GM23248 (cell line): ENCODE data around the gene RER1. TPM values are rescaled to one million over a fixed set of nuclear protein-coding genes. Genes with fewer than 3 reads are reported as not detected.

ENCODE experiments used
- DNase-seq: peaks from one replicate; pipeline ENCODE4 v3.0.0-alpha.2; 2015
- H2AFZ ChIP-seq: fragments of 200-600 bp; sonication (generic); 2 replicates; pipeline ENCODE4 v1.6.1; 2016; ENCODE audit warnings: antibody characterized with exemption
- H3F3A ChIP-seq: fragments of 200-600 bp; sonication (generic); 2 replicates; pipeline ENCODE4 v1.6.1; 2016; ENCODE audit warnings: mild to moderate bottlenecking, antibody characterized with exemption, mixed run types; ENCODE audit not compliant: insufficient read depth
- H3K27ac ChIP-seq: fragments of 200-600 bp; sonication (generic); 2 replicates; pipeline ENCODE4 v1.5.1; 2016; ENCODE audit warnings: mild to moderate bottlenecking
- H3K27me3 ChIP-seq: fragments of 200-600 bp; sonication (generic); replicated peaks from 2 replicates; pipeline ENCODE4 v1.6.1; 2016; ENCODE audit warnings: mild to moderate bottlenecking; ENCODE audit not compliant: insufficient read depth
- H3K36me3 ChIP-seq: fragments of 200-600 bp; sonication (generic); 2 replicates; pipeline ENCODE4 v1.6.1; 2016; ENCODE audit warnings: low read depth, mild to moderate bottlenecking
- H3K4me1 ChIP-seq: fragments of 200-600 bp; sonication (generic); 2 replicates; pipeline ENCODE4 v1.6.1; 2016; ENCODE audit warnings: mild to moderate bottlenecking; ENCODE audit not compliant: insufficient read depth
- H3K4me2 ChIP-seq: fragments of 200-600 bp; sonication (generic); one replicate; pipeline ENCODE4 v1.6.1; 2016; ENCODE audit warnings: mild to moderate bottlenecking; ENCODE audit not compliant: unreplicated experiment
- H3K4me3 ChIP-seq: fragments of 200-600 bp; sonication (generic); 2 replicates; pipeline ENCODE4 v1.5.1; 2016; ENCODE audit warnings: mild to moderate bottlenecking
- H3K79me2 ChIP-seq: fragments of 200-600 bp; sonication (generic); 2 replicates; pipeline ENCODE4 v1.6.1; 2016; ENCODE audit warnings: mild to moderate bottlenecking; ENCODE audit not compliant: insufficient read depth
- H3K9ac ChIP-seq: fragments of 200-600 bp; sonication (generic); 2 replicates; pipeline ENCODE4 v1.6.1; 2016; ENCODE audit warnings: mild to moderate bottlenecking
- H3K9me2 ChIP-seq: fragments of 200-600 bp; sonication (generic); 2 replicates; pipeline ENCODE4 v1.6.1; 2016; ENCODE audit warnings: mixed run types, mild to moderate bottlenecking, moderate library complexity; ENCODE audit not compliant: insufficient read depth
- H3K9me3 ChIP-seq: fragments of 200-600 bp; sonication (generic); one replicate; pipeline ENCODE4 v1.6.1; 2017; ENCODE audit warnings: low read depth
- H4K20me1 ChIP-seq: fragments of 200-600 bp; sonication (generic); 2 replicates; pipeline ENCODE4 v1.6.0; 2016; ENCODE audit not compliant: insufficient read depth
- EZH2 ChIP-seq: fragments of 200-600 bp; sonication (generic); IDR thresholded peaks from 2 replicates; pipeline ENCODE4 v1.6.1; 2018; ENCODE audit warnings: antibody characterized with exemption, mild to moderate bottlenecking; ENCODE audit not compliant: insufficient read depth, poor library complexity, severe bottlenecking
- EZH2phosphoT487 ChIP-seq: fragments of 200-600 bp; sonication (generic); IDR thresholded peaks from 2 replicates; pipeline ENCODE4 v1.6.1; 2018; ENCODE audit warnings: antibody characterized with exemption, moderate library complexity, mild to moderate bottlenecking, low read depth; ENCODE audit not compliant: insufficient read depth
- WGBS, 2 experiments: methylation state at CpG; one replicate each; pipeline ENCODE4 v1.1.6; 2015 to 2017; ENCODE audit warnings: low lambda C conversion rate in 2 of 2, low coverage in 1 of 2; ENCODE audit errors: missing lambda C conversion rate in 2 of 2; 5-methylcytosine and 5-hydroxymethylcytosine counted together
- in situ Hi-C: fragments of 300-500 bp; cut with MboI; formaldehyde crosslinking; loops from 2 replicates; pipeline ENCODE4 v1.15.0; 2020
- polyA plus RNA-seq: library from polyadenylated mRNA; unstranded; fragments of >200 nt; fragmentation: Nextera tagmentation; extraction: Ambion mirVana; gene quantifications from 2 replicates; pipeline ENCODE4 v1.2.1, GENCODE V29; 2016
- total RNA-seq: library from RNA; depleted of rRNA; stranded (reverse); fragments of >200 nt; shearing (Covaris generic); gene quantifications from 2 replicates; pipeline ENCODE4 v1.2.3, GENCODE V29; 2014

Gene RER1
- total and polyA plus RNA-seq, 2 experiments from 2014 or later: 135 to 331 TPM

GRCh38 chr1:2376931-2377672 is 14.5 kb upstream of the RER1 start:
- Histone ChIP-seq H3K27ac (no peak overlapping the region), H3K36me3 (no peaks in the 10 kb centered on the region), H3K9me3 (no peaks in the 10 kb centered on the region), H3K79me2 (no peaks in the 10 kb centered on the region), H3K27me3 (no peaks in the 10 kb centered on the region), H3K9me2 (no peaks in the 10 kb centered on the region), H3K4me1 (no peaks in the 10 kb centered on the region), H3K4me3 (no peak overlapping the region), H3F3A (no peaks in the 10 kb centered on the region), H3K4me2 (no peak overlapping the region), H3K9ac (no peak overlapping the region), H2AFZ (no peak overlapping the region), H4K20me1 (no peaks in the 10 kb centered on the region)
- TF ChIP-seq EZH2phosphoT487 (no peak), EZH2 (no peak)
- in situ Hi-C loops: no loop called here
- DNase-seq: no peak
- 81 to 83% methylated on average over 24 to 25 of the region's 25 CpGs for WGBS, 2 experiments

GRCh38 chr1:2377751-2378440 is 13.7 kb upstream of the RER1 start:
- H2AFZ ChIP-seq: no peak overlapping the region
- H3K4me2 ChIP-seq: no peak overlapping the region
- no peaks in the 10 kb centered on the region for H3K9me3 ChIP-seq
- H3K27ac ChIP-seq: no peak overlapping the region
- no peaks in the 10 kb centered on the region for H3K79me2 ChIP-seq
- TF ChIP-seq EZH2phosphoT487 (no peak), EZH2 (no peak)
- H3K9me2 ChIP-seq: no peaks in the 10 kb centered on the region
- in situ Hi-C loops: no loop called here
- no peaks in the 10 kb centered on the region for H3K27me3 ChIP-seq
- H3K9ac ChIP-seq: no peak overlapping the region
- H3K4me3 ChIP-seq: no peak overlapping the region
- H3K36me3 ChIP-seq: no peaks in the 10 kb centered on the region
- 65 to 69% methylated on average over 15 to 16 of the region's 16 CpGs for WGBS, 2 experiments
- DNase-seq: no peak
- H4K20me1 ChIP-seq: no peaks in the 10 kb centered on the region
- no peaks in the 10 kb centered on the region for H3K4me1 ChIP-seq
- no peaks in the 10 kb centered on the region for H3F3A ChIP-seq

- Histone ChIP-seq H3F3A (no peaks in the 10 kb centered on the region), H3K4me2 (no peak overlapping the region), H3K36me3 (no peaks in the 10 kb centered on the region), H3K79me2 (no peaks in the 10 kb centered on the region), H3K9me2 (no peaks in the 10 kb centered on the region), H4K20me1 (no peaks in the 10 kb centered on the region), H3K4me1 (no peaks in the 10 kb centered on the region), H3K4me3 (no peak overlapping the region), H3K9ac (no peak overlapping the region), H2AFZ (no peak overlapping the region), H3K27ac (no peak overlapping the region), H3K9me3 (no peaks in the 10 kb centered on the region), H3K27me3 (no peaks in the 10 kb centered on the region)
- DNase-seq: no peak
- TF ChIP-seq EZH2: no peak
- no peak for TF ChIP-seq EZH2phosphoT487
- in situ Hi-C loops: no loop called here
- 88 to 95% methylated on average over 14 to 24 of the region's 24 CpGs for WGBS, 2 experiments
Measured at GRCh38 chr1:2378441-2378851, 13.2 kb upstream of the RER1 start.

GRCh38 chr1:2378956-2379732 is 12.5 kb upstream of the RER1 start:
- Histone ChIP-seq H4K20me1 (no peaks in the 10 kb centered on the region), H3K36me3 (no peaks in the 10 kb centered on the region), H3K27me3 (no peaks in the 10 kb centered on the region), H3K9me3 (no peaks in the 10 kb centered on the region), H3K4me3 (no peak overlapping the region), H3F3A (no peaks in the 10 kb centered on the region), H3K9ac (no peak overlapping the region), H3K79me2 (no peaks in the 10 kb centered on the region), H3K27ac (no peak overlapping the region), H3K9me2 (no peaks in the 10 kb centered on the region), H3K4me2 (no peak overlapping the region), H3K4me1 (no peaks in the 10 kb centered on the region), H2AFZ (no peak overlapping the region)
- TF ChIP-seq EZH2phosphoT487: no peak
- no peak for TF ChIP-seq EZH2
- WGBS, 2 experiments: 73 to 80% methylated on average over 16 to 18 of the region's 18 CpGs
- no peak for DNase-seq
- in situ Hi-C loops: no loop called here
